HFFc6 (cell line): ENCODE data around the gene IL17A. TPM values are rescaled to one million over a fixed set of nuclear protein-coding genes. Genes with fewer than 3 reads are reported as not detected.
"Not testable (repeated sequence)": the region's sequence is repeated elsewhere in the genome, so short reads cannot be mapped to it uniquely, and the experiment has no call there.

Experiments used
- DNase-seq: peaks from one replicate; pipeline ENCODE4 v3.0.0-alpha.2; 2018
- H3K27ac Mint-ChIP-seq: 2 replicates; pipeline ENCODE4 v1.8.0; 2020; ENCODE audit warnings: mild to moderate bottlenecking, mixed read lengths
- H3K27me3 Mint-ChIP-seq: 2 replicates; pipeline ENCODE4 v1.8.0; 2021; ENCODE audit warnings: mild to moderate bottlenecking, moderate library complexity, mixed read lengths; ENCODE audit not compliant: insufficient read depth
- H3K36me3 Mint-ChIP-seq: 2 replicates; pipeline ENCODE4 v1.8.0; 2021; ENCODE audit warnings: low read depth, mixed read lengths
- H3K4me1 Mint-ChIP-seq: 2 replicates; pipeline ENCODE4 v1.8.0; 2020; ENCODE audit warnings: low read depth, mixed read lengths
- H3K4me3 Mint-ChIP-seq: 2 replicates; pipeline ENCODE4 v1.8.0; 2020; ENCODE audit warnings: mild to moderate bottlenecking, moderate library complexity, mixed read lengths
- H3K9me3 Mint-ChIP-seq: 2 replicates; pipeline ENCODE4 v1.8.0; 2020; ENCODE audit warnings: mild to moderate bottlenecking, mixed read lengths
- total RNA-seq, 6 experiments: library from RNA; stranded (reverse); fragmentation: NEBNext Ultra II Directional; extraction: Animal tissue kit (Norgen Biotek cat#: 25700); gene quantifications; 2 replicates in 1 of 6; 3 replicates in 5 of 6; pipeline ENCODE4 v1.2.3, GENCODE V29; 2021
- TF ChIP-seq, protein P1 (sequence below): fragments of 200-600 bp; sonication (generic); IDR thresholded peaks from 2 replicates; pipeline ENCODE4 v1.5.0; 2021; ENCODE audit warnings: antibody characterized with exemption, mild to moderate bottlenecking

Gene IL17A
- total RNA-seq, 6 experiments from 2014 or later = not detected

- no peaks in the 10 kb centered on the region; the same call in 1 of the 2 replicates for H3K9me3 Mint-ChIP-seq
- no peak overlapping the region for H3K27ac Mint-ChIP-seq
- peaks cover 6% of the 10 kb centered on the region; the same call in 1 of the 2 replicates for H3K27me3 Mint-ChIP-seq
- H3K36me3 Mint-ChIP-seq = no peaks in the 10 kb centered on the region
- no peaks in the 10 kb centered on the region for H3K4me1 Mint-ChIP-seq
- TF ChIP-seq, protein P1, sequence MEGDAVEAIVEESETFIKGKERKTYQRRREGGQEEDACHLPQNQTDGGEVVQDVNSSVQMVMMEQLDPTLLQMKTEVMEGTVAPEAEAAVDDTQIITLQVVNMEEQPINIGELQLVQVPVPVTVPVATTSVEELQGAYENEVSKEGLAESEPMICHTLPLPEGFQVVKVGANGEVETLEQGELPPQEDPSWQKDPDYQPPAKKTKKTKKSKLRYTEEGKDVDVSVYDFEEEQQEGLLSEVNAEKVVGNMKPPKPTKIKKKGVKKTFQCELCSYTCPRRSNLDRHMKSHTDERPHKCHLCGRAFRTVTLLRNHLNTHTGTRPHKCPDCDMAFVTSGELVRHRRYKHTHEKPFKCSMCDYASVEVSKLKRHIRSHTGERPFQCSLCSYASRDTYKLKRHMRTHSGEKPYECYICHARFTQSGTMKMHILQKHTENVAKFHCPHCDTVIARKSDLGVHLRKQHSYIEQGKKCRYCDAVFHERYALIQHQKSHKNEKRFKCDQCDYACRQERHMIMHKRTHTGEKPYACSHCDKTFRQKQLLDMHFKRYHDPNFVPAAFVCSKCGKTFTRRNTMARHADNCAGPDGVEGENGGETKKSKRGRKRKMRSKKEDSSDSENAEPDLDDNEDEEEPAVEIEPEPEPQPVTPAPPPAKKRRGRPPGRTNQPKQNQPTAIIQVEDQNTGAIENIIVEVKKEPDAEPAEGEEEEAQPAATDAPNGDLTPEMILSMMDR = no peak
- no peak for DNase-seq
- no peak overlapping the region for H3K4me3 Mint-ChIP-seq
Observed at GRCh38 chr6:52164319-52165094, 21.7 kb upstream of the IL17A start.

- Mint-ChIP-seq H3K27ac (no peak overlapping the region), H3K36me3 (no peaks in the 10 kb centered on the region), H3K4me1 (no peaks in the 10 kb centered on the region), H3K4me3 (no peak overlapping the region), H3K9me3 (no peaks in the 10 kb centered on the region; the same call in 1 of the 2 replicates), H3K27me3 (peaks cover 3% of the 10 kb centered on the region; the same call in 1 of the 2 replicates)
- no peak for DNase-seq
- TF ChIP-seq, protein P1 = no peak
Observed at GRCh38 chr6:52167267-52167666, 18.9 kb upstream of the IL17A start.

- DNase-seq, H3K27ac Mint-ChIP-seq, H3K4me3 Mint-ChIP-seq, H3K27me3 Mint-ChIP-seq, H3K36me3 Mint-ChIP-seq, H3K4me1 Mint-ChIP-seq, H3K9me3 Mint-ChIP-seq: not testable (repeated sequence)
Observed at GRCh38 chr6:52168351-52168750, 17.8 kb upstream of the IL17A start.

DNA sequence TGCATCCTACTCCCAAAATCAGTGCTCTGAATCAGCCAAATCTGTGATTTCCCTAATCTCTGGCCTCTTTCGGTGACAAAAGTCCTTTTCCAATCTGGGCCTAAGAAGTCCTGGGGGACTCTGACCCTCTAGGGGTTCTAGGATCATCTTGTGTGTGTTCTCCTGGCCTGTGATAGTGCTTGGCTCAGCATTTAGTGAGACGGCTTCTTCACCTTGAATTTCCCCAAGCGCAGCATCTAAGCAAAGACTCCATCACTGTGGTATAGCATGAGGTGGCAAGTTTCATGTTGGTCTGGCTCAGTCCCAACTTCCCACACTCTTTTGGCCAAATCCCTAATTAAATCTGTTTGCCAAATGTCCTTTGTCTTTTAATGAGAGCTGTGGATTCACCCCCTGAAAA, 12.1 kb upstream of the IL17A start:
- Mint-ChIP-seq H3K4me3 (no peak overlapping the region), H3K9me3 (no peaks in the 10 kb centered on the region; the same call in 1 of the 2 replicates), H3K36me3 (no peaks in the 10 kb centered on the region), H3K27me3 (no peaks in the 10 kb centered on the region), H3K27ac (no peak overlapping the region), H3K4me1 (no peaks in the 10 kb centered on the region)
- TF ChIP-seq, protein P1 = no peak
- DNase-seq = no peak

GRCh38 chr6:52176550-52176949, 9.6 kb upstream of the IL17A start:
- DNase-seq = no peak
- no peaks in the 10 kb centered on the region for H3K4me1 Mint-ChIP-seq
- H3K27me3 Mint-ChIP-seq = no peaks in the 10 kb centered on the region
- H3K36me3 Mint-ChIP-seq = no peaks in the 10 kb centered on the region
- H3K27ac Mint-ChIP-seq = no peak overlapping the region
- no peak overlapping the region for H3K4me3 Mint-ChIP-seq
- TF ChIP-seq, protein P1 = no peak
- H3K9me3 Mint-ChIP-seq = no peaks in the 10 kb centered on the region

- Mint-ChIP-seq H3K4me1 (no peaks in the 10 kb centered on the region), H3K9me3 (no peaks in the 10 kb centered on the region), H3K36me3 (no peaks in the 10 kb centered on the region), H3K27ac (no peak overlapping the region), H3K4me3 (no peak overlapping the region), H3K27me3 (no peaks in the 10 kb centered on the region)
- TF ChIP-seq, protein P1 = no peak
- DNase-seq = no peak
Observed at GRCh38 chr6:52177961-52178360, 8.2 kb upstream of the IL17A start.
